HG03575 (cell line): Measurements from ENCODE around the gene MYO1F.

Experiments
- ATAC-seq: cut with Tn5 transposase; IDR thresholded peaks from one replicate; pipeline ENCODE4 v1.9.1; 2021; ENCODE audit not compliant: unreplicated experiment, insufficient number of reproducible peaks, low FRiP score; ENCODE audit errors: extremely low read depth

The MYO1F gene

DNA sequence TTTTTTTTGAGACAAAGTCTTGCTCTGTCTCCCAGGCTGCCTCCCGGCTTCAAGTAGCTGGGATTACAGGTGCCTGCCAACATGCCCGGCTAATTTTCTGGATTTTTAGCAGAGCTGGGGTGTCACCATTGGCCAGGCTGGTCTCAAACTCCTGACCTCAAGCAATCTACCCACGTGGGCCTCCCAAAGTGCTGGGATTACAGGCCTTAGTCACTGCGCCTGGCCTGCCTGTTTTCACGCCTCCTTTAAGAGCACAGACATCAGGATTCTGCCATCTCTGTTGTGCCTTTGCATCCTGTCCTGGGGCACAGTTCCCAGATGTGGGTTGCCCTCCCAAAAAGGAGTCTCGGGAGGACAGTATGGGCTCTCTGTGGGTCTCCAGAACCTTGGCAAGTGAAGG lies 72.3 kb downstream of the MYO1F start:
- no peak for ATAC-seq

DNA sequence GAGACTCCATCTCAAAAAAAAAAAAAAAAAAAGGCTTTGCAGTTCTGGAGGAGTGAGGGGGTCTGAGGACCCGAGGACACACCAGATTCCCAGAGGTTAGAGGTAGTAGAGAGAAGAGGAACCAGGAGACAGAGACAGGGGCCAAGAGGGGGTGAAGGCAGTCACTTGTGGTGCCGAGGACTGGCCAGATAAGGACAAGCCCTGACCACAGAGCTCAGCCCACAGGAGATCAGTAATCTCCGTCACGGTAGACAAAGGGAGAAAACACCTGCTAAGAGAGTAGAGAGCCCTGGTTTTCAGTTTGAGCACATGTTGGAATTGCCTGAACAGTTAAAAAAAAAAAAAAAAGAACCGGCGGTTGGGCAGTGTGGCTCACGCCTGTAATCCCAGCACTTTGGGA lies 73.1 kb downstream of the MYO1F start:
- no peak for ATAC-seq

DNA sequence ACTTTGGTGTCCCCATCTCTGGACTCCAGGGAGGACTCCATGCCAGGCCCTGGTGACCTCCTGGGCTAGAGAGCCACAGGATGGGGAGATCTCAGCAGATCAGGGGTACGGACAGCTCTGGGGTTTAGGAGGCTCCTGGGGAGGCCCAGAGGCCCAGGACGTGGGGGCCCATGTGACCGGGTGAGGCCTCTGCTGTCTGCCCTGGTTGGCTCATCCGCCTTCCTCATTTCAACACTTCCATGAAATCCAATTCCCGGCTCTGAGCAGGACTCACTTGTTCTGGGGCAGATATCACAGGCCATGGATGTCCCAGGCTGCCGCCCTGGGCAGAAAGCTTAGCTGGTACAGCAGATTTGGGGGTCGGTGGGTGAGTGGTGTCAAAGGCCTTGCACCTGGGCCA lies 73.7 kb downstream of the MYO1F start:
- no peak for ATAC-seq

DNA sequence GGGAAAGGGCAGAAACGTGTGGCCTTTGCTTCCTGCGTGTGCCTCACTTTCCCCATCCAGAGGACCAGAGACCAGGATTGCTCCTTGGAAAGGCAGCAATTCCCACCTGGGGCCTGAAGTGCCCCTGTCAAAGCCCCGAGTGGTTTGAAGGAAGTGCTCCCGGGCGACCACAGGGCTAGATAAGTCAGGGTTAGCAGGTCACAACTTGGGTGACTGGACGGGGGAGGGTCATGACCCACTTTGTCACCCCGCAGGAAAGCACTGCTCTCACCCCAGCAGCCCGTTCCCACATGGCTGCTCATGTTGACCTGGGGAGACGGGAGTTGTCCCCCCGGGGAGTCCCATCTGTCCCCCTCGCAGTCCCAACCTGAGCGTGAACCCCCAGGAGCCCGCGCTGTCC lies 75.3 kb downstream of the MYO1F start:
- no peak for ATAC-seq

DNA sequence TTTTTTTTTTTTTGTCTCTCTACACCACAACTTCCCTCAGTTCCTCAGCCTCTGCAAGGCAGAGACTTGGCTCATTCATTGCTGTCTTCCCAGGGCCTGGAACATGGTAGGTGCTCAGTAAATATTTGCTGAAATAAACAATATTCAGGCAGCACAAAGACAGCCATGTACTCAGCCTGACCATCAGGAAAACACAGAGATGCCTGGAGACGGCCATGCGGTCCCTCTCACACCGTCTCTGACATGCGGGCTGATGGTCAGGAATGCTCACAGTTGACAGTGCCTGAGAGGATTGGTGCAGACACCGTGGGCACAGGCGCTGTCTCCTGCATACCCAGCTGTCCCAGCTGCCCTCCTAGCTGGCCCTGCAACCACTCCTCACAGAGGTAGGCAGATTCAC lies 75.7 kb downstream of the MYO1F start:
- ATAC-seq = no peak

DNA sequence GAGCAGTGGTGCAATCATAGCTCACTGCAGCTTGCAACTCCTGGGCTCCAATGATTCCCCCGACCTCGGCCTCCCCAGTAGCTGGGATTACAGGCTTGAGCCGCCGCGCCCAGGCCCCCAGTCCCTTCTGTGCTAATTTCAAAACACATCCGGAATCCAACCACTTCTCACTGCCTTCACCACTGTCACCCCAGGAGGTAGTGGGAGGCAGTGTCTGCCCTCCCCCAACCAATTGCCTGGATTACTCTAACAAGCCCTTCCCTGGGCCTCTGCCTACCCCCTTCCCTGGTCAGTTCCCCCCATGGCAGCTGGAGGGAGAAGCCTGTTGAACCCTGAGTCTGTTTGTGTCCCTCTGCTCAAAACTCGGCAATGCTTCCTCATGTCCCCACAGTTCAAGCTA lies 77.1 kb downstream of the MYO1F start:
- no peak for ATAC-seq

DNA sequence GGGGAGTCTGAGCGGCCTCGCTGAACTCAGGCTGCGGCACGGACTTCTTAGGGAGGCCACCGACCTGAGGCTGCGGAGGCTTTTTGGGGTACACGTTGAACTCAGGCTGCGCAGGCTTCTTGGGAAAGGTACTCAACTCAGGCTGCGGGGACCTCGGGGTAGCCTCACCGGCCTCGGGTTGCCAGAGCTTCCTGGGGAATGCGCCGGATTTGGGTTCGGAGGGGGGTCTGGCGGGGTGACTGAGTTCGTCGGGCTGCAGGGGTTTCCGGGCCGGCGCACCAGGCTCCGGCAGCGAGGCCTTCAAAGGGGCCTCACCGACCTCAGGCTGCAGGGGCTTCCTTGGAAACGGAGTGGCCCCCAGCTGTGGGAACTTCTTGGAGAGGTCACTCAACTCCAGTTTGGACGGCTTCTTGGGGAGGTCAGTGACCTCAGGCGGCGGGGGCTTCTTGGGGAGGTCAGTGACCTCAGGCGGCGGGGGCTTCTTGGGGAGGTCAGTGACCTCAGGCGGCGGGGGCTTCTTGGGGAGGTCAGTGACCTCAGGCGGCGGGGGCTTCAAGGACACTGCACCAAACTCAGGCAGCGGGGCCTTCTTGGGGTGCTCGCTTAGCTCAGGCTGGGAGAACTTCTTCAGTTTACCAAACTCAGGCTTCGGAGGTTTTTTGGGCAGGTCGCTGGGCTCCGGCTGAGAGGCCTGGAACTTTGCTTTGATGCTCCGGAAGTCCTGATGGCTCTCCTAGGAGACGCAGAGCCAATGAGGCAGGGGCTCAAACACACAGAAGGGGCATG lies 78.0 kb downstream of the MYO1F start:
- no peak for ATAC-seq

DNA sequence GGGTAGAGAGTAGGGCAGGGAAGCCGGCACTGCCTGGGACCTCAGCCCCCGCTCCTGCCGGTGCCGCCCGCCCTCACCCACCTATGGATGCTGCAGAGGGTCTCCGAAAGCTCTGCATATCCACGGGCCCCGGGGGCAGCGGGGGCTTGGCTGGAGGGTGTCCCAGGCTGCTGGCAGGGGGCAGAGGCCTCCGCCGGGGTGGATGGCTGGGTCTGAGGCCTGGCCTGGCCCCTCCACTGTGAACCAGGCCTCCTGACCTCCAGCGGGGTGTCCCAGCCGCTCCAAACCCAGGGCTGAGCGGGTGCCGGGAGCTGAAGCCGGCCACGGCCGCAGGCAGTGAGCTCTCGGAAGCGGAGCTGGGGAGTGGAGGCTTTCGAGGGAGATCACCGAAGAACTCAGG lies 78.9 kb downstream of the MYO1F start:
- ATAC-seq = no peak

DNA sequence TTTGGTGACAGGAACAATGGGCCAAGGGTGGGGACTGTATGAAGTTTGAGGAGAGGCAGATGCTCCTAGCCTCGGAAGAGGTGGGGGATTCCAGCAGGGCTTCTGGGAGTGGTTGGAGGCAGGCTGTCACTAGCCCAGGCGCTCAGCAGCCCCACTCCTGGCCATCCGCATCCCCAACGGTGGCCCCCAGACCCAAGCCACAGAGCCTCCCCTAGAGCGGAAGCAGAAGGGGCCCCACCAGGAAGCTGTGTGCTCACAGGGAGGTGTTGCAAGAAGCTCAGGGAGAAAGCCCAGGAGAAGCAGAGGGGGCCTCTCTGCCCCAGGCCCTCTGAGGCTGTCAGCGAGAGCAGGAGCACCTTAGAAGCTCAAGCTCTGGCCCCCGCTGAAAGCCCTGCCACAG lies 83.1 kb downstream of the MYO1F start:
- no peak for ATAC-seq

DNA sequence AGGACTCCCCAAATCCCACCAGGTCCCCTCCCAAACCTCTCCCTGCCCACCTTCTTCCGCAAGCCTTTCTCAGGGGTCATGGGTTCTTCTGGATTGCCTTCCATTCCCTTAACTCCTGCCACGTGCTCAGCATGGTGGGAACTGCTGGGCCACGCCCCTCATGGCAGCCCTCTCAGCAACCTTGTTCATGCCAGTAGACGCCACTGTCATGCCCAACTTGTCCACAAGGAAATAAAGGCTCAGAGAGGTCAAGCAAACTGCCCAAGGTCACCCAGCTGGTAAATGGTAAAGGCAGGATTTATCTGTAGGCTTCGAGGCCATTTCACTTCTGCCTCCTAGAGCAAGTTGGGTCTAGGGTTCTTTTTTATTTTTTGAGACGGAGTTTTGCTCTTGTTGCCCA lies 85.7 kb downstream of the MYO1F start:
- ATAC-seq = no peak

DNA sequence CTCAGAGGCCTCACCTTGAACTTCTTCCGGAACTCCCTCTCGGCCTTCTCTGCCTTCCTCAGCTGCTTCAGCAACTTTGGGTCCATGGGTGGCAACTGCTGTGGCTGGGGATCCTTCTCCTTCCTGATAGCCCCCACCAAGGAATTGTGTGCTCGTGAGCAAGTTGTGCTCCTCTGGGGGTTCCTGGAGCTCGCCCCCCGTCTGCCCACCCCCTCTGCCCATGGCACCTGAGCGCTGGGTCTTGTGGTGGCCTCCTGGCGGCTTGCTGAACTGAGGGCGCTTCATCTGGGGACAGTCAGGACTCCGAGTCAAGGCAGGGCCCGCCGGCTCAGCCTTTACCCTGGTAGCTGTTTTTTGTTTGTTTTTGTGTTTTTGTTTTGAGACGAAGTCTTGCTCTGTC lies 86.4 kb downstream of the MYO1F start:
- ATAC-seq = no peak

DNA sequence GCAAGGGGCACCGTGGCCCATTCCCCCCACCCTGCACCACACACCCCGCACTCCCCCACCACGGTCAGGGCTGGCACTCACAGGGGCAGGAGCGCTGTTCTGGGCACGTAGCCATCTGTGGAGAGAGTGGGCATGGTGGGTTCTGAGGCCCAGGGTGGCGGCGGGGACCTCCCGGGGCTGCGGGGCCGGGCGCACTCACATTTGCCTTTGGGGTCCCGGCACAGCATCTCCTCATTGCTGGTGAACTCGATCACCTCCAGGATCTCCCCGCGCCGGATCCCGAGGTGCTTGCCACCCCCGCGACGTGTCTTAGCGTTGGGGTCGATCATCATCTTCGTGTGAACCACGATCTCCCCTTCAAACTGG lies 86.9 kb downstream of the MYO1F start:
- no peak for ATAC-seq

DNA sequence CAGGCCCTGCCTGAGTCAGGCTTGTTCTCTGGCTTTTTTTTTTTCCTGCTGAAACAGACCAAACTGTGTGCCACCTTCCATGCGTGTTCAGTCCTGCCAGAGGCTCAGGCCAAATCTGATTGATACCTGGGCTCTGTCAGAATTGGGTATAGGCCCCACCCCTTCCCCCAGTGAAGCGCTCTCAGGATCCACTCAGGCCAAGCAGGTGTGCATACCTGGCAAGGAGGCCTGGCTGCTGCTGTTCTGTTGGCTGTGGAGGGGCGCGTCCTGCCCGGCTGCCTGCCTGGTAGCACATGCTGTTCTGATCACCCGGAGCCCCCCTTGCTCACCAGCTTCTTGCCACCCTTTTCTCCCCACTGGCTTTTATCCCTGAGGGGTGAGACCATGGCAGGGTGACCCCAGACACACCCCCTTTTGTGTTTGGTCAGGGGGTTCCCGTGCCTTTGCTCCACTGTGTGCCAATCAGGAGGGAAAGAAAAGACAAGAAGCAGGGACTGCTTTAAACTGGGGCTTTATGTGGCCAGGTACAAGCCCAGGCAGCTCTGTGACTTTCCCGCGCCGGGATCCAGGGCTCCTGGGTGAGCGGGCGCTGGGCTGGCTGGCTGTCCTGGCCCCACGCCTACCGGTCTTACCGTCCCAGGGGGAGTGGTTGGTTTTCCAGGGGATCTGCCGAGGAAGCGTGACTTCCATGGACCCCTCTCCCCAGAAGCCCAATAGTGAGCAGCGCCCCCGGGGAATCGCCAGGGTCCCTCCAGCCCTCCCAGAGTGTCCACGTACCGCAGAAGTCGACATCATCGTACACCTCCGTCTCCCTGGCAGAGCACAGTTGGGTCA lies 87.5 kb downstream of the MYO1F start:
- no peak for ATAC-seq

DNA sequence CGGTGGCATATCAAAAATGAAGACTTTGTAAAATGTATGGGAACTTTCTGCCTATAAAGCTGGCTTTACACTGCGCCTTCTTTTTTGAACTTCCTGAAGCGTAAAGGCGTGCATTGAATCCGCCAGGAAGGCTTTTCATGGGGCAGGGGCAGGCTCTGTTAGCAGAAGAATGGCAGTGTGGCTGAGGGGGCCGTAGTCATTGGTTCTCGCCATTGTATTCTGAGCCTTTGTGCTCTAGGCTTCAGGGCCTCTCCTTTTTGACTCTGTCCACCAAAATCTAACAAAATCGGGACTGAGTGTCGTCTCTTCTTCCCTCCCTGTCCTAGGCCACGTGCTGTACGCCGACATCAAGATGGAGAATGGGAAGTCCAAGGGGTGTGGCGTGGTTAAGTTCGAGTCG lies 88.9 kb downstream of the MYO1F start:
- ATAC-seq = no peak

DNA sequence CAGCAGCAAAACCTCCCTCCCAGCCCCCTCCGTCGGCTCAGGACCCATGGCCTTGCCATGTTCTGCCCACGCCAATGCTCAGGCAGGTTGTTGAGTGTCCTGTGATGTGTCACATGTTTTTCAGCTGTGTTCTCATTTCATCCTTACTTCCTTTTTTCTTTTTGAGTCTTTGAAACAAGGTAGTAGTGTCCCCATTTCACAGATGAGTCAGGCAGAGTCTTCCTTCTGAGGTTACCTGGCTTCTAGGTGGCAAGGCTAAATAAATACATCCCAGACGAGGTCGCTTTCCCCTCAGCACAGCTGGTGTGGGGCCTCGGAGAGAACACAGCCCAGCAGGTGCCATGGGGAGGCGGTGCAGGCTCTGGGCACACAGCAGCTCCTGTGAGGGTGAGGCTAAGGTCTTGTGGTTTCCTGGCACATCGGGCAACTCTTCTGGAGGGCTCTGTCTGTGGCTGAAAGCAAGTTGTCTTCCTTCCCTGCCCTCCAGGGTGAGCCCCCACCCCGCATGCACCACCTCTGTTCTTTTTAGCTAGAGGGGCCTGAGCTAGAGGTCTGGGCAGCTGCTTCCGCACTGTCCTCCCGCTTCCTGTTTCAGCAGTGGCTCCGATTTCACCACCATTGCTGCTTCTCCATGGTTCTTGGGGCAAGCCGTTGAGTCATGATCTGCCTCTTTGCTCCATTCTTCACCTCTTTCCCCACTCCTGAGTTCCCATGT lies 89.9 kb downstream of the MYO1F start:
- no peak for ATAC-seq

DNA sequence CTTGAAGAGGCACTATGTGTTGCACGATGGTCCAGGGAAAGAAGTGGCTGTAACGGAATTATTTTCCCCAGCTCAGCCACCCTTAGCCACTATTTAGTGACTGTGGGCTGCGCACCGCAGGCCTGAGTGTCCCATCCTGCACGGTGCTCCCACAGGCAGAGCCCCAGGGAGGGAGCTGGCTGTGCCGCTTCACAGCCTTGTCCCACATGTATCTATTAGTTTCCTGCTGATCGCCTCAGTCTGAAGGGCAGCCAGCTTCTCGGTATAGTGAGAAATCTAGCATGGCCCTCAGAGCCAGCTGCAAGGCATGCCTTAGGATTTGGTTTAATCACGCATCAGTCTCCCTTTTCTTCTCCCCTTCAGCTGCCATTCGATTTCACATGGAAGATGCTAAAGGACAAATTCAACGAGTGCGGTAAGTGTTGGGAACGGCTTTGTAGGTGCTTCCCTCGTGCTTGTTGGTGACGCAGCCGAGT lies 90.5 kb downstream of the MYO1F start:
- no peak for ATAC-seq

DNA sequence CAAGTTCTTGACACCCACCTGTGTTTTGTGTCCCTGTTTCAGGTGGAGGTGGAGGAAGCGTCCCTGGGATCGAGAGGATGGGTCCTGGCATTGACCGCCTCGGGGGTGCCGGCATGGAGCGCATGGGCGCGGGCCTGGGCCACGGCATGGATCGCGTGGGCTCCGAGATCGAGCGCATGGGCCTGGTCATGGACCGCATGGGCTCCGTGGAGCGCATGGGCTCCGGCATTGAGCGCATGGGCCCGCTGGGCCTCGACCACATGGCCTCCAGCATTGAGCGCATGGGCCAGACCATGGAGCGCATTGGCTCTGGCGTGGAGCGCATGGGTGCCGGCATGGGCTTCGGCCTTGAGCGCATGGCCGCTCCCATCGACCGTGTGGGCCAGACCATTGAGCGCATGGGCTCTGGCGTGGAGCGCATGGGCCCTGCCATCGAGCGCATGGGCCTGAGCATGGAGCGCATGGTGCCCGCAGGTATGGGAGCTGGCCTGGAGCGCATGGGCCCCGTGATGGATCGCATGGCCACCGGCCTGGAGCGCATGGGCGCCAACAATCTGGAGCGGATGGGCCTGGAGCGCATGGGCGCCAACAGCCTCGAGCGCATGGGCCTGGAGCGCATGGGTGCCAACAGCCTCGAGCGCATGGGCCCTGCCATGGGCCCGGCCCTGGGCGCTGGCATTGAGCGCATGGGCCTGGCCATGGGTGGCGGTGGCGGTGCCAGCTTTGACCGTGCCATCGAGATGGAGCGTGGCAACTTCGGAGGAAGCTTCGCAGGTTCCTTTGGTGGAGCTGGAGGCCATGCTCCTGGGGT lies 91.5 kb downstream of the MYO1F start:
- no peak for ATAC-seq

DNA sequence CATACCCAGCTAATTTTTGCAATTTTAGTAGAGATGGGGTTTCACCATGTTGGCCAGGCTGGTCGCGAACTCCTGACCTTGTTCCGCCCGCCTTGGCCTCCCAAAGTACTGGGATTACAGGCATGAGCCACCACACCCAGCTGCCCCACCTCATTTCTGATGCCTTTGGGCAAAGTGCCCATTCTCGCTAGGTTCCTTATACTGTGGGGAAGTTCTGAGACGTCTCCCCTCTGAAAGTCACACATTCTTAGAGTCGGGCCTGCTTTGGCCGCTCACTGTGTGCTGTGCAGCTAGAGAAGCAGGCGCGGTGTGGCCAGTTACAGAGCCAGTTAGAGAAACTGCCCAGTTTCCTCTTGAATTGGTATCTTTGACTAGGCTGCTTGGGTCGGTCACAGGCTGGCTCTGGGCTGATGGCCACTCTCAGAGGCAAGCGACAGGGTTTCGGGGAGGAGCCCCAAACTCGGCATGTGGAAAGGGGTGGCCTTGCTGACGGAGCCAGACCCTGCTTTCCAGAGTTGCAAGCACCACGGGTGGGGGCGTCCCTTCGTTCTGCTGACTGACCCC lies 92.8 kb downstream of the MYO1F start:
- no peak for ATAC-seq

DNA sequence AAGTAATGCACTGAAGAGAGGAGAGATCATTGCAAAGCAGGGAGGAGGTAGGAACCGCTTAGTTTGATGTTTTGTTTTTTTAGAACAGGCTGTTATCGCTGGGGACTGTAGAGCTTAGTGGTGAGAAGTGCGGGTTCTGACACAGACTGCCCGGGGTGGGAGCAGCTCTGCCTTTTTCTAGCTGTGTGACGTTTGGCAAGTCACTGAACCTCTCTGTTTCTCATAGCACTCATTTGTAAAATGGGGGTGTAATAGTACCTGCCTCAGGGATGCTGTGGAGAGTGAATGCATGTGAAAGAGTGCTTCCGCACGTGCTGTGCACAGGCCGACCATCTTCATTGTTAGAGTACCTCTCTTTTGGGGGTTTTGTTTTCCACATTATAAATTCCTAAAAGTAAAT lies 94.1 kb downstream of the MYO1F start:
- ATAC-seq = no peak
